ENCODE data around the gene GIN1.
"Not testable (repeated sequence)": the region's sequence is repeated elsewhere in the genome, so short reads cannot be mapped to it uniquely, and the experiment has no call there.

GIN1 gene

GRCh38 chr5:103119765-103120606, at the start of gene GIN1, which contains the start of gene PPIP5K2:
Gene GIN1, minus strand, starts transcription at chr5:103120138. Its CDS starts 11,431 bp downstream, at chr5:103108707.
Gene PPIP5K2, plus strand, starts transcription at chr5:103120301. Its CDS starts 9,289 bp downstream, at chr5:103129590.
- peak; percentile 98 for DNase-seq

- DNase-seq: no peak
Measured at GRCh38 chr5:103166706-103167105, 46.8 kb upstream of the GIN1 start.

GRCh38 chr5:103151156-103151555, 31.2 kb upstream of the GIN1 start:
- no peak for DNase-seq

DNA sequence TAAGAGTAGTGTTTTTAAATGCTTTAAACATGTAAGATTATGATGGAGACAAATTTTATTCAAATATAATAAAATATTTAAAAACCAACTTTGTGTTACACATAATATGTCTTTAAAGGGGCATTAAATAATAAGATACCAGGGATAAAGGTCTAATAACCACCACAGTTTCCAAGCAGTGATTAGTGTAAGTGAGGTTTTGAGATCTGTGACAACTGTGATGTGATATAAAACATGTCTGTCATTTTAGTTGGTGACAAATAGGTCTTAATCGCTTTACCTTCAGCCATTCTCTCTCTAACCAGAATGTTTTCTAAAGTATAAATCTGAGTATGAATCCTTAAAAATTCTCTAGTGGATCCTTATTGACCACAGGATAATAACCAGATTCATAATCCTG, 28.3 kb upstream of the GIN1 start:
- DNase-seq: no peak

GRCh38 chr5:103145196-103145595, 25.3 kb upstream of the GIN1 start:
- no peak for DNase-seq

- DNase-seq: not testable (repeated sequence)
Measured at GRCh38 chr5:103142132-103142531, 22.2 kb upstream of the GIN1 start.

DNA sequence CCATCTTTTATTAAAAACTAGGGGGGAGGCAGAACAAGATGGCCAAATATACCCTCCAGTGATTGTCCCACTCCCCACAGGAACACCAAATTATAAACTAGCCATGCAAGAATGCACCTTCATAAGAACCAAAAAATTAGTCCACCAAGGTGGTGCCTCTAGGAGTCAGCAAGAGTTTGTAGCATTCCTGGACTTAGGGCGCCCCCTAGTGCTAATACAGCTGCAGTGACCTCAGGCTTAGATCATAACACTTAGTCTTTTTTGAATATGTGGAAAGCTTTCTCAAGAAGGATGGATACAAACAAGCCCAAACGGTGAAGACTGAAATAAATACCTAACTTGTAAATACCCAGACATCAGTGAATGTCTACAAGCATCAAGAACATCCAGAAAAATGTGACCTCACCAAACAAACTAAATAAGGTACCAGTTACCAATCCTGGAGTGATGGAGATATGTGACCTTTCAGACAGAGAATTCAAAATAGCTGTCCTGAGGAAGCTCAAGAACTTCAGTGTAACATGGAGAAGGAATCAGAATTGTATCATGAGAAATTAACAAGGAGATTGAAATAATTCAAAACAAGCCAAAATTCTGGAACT, 19.4 kb upstream of the GIN1 start:
- DNase-seq: peak; percentile 81

- no peak for DNase-seq
Measured at GRCh38 chr5:103138202-103138690, 18.3 kb upstream of the GIN1 start.

DNA sequence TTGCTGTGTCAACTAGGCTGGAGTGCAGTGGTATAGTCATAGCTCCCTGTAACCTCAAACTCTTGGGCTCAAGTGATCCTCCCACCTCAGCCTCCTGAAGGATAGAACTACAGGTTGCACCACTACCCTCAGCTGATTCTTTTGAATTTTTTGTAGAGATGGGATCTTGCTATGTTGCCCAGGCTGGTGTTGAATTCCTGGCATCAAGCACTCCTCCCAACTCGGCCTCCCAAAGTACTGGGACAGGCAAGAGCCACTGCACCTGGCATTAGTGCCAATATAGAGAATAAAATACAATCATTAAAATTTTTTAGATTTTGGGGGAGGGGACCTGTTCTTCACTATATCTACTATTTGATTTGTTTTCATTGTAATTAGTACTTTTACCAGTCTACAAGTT, 15.5 kb upstream of the GIN1 start:
- no peak for DNase-seq

- no peak for DNase-seq
Measured at GRCh38 chr5:103133231-103133630, 13.3 kb upstream of the GIN1 start.

- no peak for DNase-seq
Measured at GRCh38 chr5:103132684-103133083, 12.7 kb upstream of the GIN1 start.

DNA sequence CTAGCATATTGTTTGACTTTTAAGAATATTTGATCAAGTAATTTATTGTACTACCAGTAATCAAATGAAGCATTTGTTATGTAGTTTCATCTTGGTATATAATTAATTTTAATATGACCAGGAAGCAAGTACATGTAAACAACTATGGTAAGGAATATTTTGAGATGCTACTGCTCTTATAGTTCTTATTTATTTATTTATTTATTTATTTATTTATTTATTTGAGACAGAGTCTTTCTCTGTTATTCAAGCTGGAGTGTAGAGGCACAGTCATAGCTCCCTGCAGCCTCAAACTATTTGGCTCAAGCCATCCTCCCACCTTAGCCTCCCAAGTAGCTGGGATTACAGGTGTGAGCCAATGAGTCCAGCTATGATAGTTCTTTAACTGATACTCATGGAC, 8.3 kb upstream of the GIN1 start:
- DNase-seq: no peak

DNA sequence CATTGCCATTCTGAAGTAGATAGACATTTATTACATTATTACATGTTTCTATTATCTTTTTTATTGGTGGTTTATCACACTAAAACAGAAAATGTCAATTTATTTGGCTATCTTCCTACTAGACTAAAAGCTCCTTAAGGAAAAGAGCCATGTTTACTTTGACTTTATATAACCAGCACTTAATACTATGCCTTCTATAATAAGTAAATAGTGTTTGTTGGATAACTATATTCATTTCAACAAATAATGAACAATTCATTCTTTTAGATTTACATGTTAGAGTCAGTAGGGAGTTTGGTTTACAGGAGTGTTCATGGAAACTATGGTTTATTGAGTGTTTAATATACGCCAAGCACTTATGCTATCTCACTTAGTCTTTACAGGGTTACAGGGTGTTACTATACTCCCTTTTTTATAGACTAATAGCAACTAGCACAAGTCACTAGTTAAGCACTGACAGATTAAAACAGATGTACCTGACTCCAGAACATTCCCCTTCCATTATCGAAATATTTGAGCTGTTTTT, 7.4 kb upstream of the GIN1 start:
- no peak for DNase-seq

DNA sequence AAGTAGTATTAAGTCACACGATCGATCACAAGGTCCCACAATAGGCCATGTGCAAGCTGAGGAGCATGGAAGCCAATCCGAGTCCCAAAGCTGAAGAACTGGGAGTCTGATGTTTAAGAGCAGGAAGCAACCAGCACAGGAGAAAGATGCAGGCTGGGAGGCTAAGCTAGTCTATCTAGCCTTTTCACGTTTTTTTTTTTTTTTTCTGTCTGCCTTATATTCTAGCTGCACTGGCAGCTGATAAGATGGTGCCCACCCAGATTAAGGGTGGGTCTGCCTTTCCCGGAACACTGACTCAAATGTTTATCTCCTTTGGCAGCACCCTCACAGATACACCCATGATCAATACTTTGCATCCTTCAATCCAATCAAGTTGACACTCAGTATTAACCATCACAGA, 6.6 kb upstream of the GIN1 start:
- DNase-seq: no peak

- DNase-seq: no peak
Measured at GRCh38 chr5:103122242-103122641, 2.3 kb upstream of the GIN1 start.

DNA sequence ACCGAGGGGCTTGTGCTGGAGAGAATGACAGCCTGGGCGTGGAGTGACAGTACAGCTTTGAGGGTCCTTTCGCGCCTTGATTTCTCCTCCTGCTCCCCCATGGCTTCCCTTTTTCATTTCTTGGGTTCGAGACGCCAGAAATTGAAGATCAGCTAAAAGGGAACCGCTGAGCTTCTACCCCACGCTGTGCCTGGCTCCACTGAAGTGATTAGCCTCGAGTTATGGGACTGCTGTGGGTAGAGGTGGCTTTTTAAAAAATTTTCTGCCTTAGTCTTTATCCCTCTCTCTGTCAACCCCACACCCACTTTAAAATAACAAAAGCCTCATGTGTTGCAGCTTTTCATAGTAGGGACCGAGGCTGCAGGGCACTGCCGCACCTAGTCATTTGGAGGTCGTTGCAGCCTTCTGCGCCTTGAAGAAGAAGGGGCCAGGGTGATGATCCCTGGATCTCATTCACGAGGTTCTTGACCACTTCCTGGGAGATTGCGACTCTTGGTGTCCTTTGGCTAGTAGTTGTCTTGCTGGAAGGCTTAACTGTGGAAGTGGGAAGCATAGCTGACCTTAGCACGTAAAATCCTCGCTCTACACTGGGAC, 766 bp upstream of the GIN1 start:
- DNase-seq: peak; percentile 7

GRCh38 chr5:103119070-103119764, 721 bp downstream of the GIN1 start:
- DNase-seq: no peak

- DNase-seq: peak; percentile 35
Measured at GRCh38 chr5:103117471-103117991, 2.4 kb downstream of the GIN1 start.

GRCh38 chr5:103114440-103114839, 5.5 kb downstream of the GIN1 start:
- DNase-seq: no peak

- DNase-seq: no peak
Measured at GRCh38 chr5:103112910-103113309, 7.0 kb downstream of the GIN1 start.

DNA sequence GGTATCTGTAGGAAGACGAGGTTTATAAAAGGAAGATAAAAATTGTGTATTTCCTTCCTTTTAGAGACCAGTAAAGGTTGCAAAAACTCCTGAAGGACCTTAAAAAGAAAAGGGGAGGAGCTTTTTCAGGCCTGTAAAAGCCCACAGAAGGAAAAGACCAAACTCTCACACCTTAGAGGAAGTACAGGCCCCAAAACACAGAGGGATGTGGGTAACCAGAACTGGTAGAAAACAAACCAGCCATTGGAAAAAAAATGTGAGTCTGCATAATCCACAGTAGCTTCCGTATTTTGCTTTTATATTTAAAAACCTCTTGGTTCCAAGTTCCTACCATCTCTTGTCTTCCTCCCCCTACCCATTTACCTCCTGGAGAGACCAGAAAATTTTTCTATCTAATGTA, 8.5 kb downstream of the GIN1 start:
- peak; percentile 34 for DNase-seq

- no peak for DNase-seq
Measured at GRCh38 chr5:103110403-103110802, 9.5 kb downstream of the GIN1 start.

GRCh38 chr5:103109277-103109676, 10.7 kb downstream of the GIN1 start:
- no peak for DNase-seq

Data from activated CD4-positive, alpha-beta T cell treated with anti-CD3 and anti-CD28 coated beads, Interleukin-2, amount 50 U/mL, for 16 hours (primary cell).